ENCODE results near the gene IL15RA. TPM values are rescaled to one million over a fixed set of nuclear protein-coding genes. Genes with fewer than 3 reads are reported as not detected.

Gene IL15RA
- total RNA-seq, 1 experiment from 2014 or later = 28.6 TPM

DNA sequence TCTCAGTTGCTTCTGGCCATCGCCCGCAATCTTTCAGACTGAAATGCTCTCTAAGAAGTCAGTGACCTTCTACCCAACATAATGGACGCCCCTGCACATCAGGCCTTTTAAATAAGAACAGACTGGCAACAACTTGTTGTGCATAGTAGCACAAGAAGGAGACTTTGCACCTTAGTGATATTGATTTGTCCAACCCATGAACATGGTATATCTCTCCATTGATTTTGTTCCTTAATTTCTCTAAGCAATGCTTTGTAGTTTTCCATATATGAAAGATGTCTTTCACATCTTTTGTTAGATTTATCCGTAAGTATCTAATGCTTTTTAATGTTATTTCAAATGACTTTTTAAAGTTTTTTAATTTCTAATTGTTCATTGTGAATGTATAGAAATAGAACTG, 4.3 kb downstream of the IL15RA start:
- peaks cover 55% of the 10 kb centered on the region for H3K4me1 Mint-ChIP-seq (ENCODE audit: low read depth, unreplicated experiment)
- TF ChIP-seq, protein P1, sequence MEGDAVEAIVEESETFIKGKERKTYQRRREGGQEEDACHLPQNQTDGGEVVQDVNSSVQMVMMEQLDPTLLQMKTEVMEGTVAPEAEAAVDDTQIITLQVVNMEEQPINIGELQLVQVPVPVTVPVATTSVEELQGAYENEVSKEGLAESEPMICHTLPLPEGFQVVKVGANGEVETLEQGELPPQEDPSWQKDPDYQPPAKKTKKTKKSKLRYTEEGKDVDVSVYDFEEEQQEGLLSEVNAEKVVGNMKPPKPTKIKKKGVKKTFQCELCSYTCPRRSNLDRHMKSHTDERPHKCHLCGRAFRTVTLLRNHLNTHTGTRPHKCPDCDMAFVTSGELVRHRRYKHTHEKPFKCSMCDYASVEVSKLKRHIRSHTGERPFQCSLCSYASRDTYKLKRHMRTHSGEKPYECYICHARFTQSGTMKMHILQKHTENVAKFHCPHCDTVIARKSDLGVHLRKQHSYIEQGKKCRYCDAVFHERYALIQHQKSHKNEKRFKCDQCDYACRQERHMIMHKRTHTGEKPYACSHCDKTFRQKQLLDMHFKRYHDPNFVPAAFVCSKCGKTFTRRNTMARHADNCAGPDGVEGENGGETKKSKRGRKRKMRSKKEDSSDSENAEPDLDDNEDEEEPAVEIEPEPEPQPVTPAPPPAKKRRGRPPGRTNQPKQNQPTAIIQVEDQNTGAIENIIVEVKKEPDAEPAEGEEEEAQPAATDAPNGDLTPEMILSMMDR (IDR thresholded peaks at IDR 0.05; ENCODE audit: unreplicated experiment) = no peak
- intact Hi-C loops (cut with micrococcal nuclease; ENCODE audit: unreplicated experiment) = loop anchor here (10.0 kb wide), 2 partner anchors 322 to 432 kb away; no protein-coding TSS in a partner anchor

DNA sequence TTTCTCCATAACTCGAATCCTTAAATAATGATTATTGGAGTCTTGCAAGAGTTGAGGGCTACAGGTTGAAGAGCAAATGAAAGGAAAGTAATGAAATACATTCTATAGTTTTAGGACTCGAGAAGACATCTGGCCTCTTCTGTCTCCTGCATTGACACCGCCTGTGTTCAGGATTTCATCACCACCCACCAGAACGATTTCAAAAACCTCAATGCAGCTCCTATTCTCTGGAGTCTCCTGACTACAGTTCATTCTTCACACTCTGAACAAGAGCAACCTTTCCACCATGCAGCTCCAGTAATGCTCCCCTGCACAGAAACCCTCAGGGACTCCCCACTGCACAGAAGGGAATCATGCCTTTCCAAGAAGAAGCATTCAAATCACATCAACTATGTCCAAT, 5.5 kb downstream of the IL15RA start:
- Mint-ChIP-seq H3K27ac (ENCODE audit: unreplicated experiment) (peak overlapping the region; percentile 84), H3K4me3 (ENCODE audit: low read depth, unreplicated experiment) (peak overlapping the region; percentile 55), H3K9me3 (ENCODE audit: low read depth, unreplicated experiment) (no peaks in the 10 kb centered on the region), H3K4me1 (ENCODE audit: low read depth, unreplicated experiment) (peaks cover 59% of the 10 kb centered on the region), H3K27me3 (ENCODE audit: unreplicated experiment) (no peaks in the 10 kb centered on the region), H3K36me3 (ENCODE audit: insufficient read depth, unreplicated experiment) (peaks cover 32% of the 10 kb centered on the region)
- intact Hi-C loops (cut with micrococcal nuclease; ENCODE audit: unreplicated experiment) = loop anchor here (2.0 to 10.0 kb wide), 3 partner anchors 21 to 433 kb away; no protein-coding TSS in a partner anchor
- CTCF ChIA-PET = interaction anchor here (0.6 to 1.5 kb wide), 6 partner anchors 16 to 214 kb away, joined by 3 to 5 read pairs (median 4); no protein-coding TSS in a partner anchor
- BruUV-seq (replicated peaks) = no TSS peak
- TF ChIP-seq, protein P1 (IDR thresholded peaks at IDR 0.05; ENCODE audit: unreplicated experiment) = no peak
- DNase-seq = no peak

More for the DNA sequence above, 4.3 kb downstream of the IL15RA start:
- Mint-ChIP-seq H3K4me3 (ENCODE audit: low read depth, unreplicated experiment) (no peak overlapping the region), H3K9me3 (ENCODE audit: low read depth, unreplicated experiment) (no peaks in the 10 kb centered on the region), H3K36me3 (ENCODE audit: insufficient read depth, unreplicated experiment) (peaks cover 39% of the 10 kb centered on the region), H3K27me3 (ENCODE audit: unreplicated experiment) (no peaks in the 10 kb centered on the region), H3K27ac (ENCODE audit: unreplicated experiment) (no peak overlapping the region)
- CTCF ChIA-PET = no interaction called here
- no peak for DNase-seq
- BruUV-seq (replicated peaks) = TSS peak; percentile 4

DNA sequence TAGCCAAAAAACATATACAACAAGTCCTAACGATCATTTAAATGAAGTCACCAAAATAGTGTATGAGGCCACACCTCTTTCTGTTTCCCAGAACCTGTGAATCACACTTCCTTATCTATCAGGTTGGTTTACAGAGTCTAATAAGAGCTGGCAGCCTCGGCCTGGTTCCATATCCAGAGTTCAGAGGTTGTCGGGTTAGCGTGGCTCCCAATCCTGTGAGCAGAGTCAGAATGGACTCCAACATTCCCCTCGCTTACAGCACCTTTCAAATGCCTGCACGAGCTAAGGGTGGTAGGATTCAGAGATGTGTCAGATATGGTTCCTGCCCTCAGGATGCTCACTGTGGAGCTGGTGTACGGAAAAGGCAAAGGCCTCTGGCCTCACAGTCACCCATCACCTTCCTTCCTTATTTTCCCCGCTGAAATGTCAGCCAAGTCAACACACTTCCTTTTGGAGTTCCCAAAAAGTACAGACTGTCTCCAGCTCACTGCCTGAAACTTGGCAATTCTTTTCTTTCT, 6.0 kb downstream of the IL15RA start:
- Mint-ChIP-seq H3K27ac (ENCODE audit: unreplicated experiment) (peak overlapping the region; percentile 84), H3K4me1 (ENCODE audit: low read depth, unreplicated experiment) (peaks cover 64% of the 10 kb centered on the region), H3K4me3 (ENCODE audit: low read depth, unreplicated experiment) (peak overlapping the region; percentile 55), H3K36me3 (ENCODE audit: insufficient read depth, unreplicated experiment) (peaks cover 30% of the 10 kb centered on the region), H3K9me3 (ENCODE audit: low read depth, unreplicated experiment) (no peaks in the 10 kb centered on the region), H3K27me3 (ENCODE audit: unreplicated experiment) (no peaks in the 10 kb centered on the region)
- intact Hi-C loops (cut with micrococcal nuclease; ENCODE audit: unreplicated experiment) = loop anchor here (2.0 to 10.0 kb wide), 3 partner anchors 21 to 433 kb away; no protein-coding TSS in a partner anchor
- CTCF ChIA-PET = interaction anchor here (0.6 to 1.5 kb wide), 6 partner anchors 15 to 214 kb away, joined by 3 to 5 read pairs (median 4); no protein-coding TSS in a partner anchor
- TF ChIP-seq, protein P1 (IDR thresholded peaks at IDR 0.05; ENCODE audit: unreplicated experiment) = no peak
- peak; percentile 56 for DNase-seq
- no TSS peak for BruUV-seq (replicated peaks)

DNA sequence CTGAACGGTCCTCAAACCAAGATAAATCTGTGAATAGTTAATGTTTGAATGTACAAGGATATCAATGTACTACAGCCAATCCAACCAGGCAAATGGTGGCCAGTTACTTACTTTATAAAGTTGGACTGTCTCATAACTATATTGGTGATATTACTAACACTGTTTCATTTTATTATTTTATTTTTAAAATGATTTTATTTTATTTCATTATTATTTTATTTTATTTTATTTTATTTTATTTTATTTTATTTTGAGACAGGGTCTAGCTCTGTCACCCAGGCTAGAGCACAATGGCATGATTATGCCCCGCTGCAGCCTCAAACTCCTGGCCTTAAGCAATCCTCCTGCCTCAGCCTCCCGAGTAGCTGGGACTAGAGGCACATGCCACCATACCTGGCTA, 6.8 kb downstream of the IL15RA start:
- intact Hi-C loops (cut with micrococcal nuclease; ENCODE audit: unreplicated experiment) = loop anchor here (2.0 to 10.0 kb wide), 3 partner anchors 20 to 434 kb away; no protein-coding TSS in a partner anchor
- DNase-seq = no peak
- Mint-ChIP-seq H3K9me3 (ENCODE audit: low read depth, unreplicated experiment) (no peaks in the 10 kb centered on the region), H3K4me1 (ENCODE audit: low read depth, unreplicated experiment) (peaks cover 63% of the 10 kb centered on the region), H3K36me3 (ENCODE audit: insufficient read depth, unreplicated experiment) (peaks cover 30% of the 10 kb centered on the region), H3K4me3 (ENCODE audit: low read depth, unreplicated experiment) (peak overlapping the region; percentile 44), H3K27me3 (ENCODE audit: unreplicated experiment) (no peaks in the 10 kb centered on the region), H3K27ac (ENCODE audit: unreplicated experiment) (peak overlapping the region; percentile 84)
- TF ChIP-seq, protein P1 (IDR thresholded peaks at IDR 0.05; ENCODE audit: unreplicated experiment) = no peak
- CTCF ChIA-PET = no interaction called here
- no TSS peak for BruUV-seq (replicated peaks)

Measured in Calu3 (cell line).